ENCODE measurements around the gene BARHL2.

Gene BARHL2

GRCh38 chr1:90708826-90709225, 8.3 kb downstream of the BARHL2 start:
- DNase-seq = no peak

- no peak for DNase-seq
Observed at GRCh38 chr1:90708236-90708786, 8.8 kb downstream of the BARHL2 start.

GRCh38 chr1:90707363-90707710, 9.8 kb downstream of the BARHL2 start:
- no peak for DNase-seq

- no peak for DNase-seq
Observed at GRCh38 chr1:90706437-90707362, 10.4 kb downstream of the BARHL2 start.

GRCh38 chr1:90705956-90706355, 11.1 kb downstream of the BARHL2 start:
- DNase-seq = no peak

- no peak for DNase-seq
Observed at GRCh38 chr1:90704817-90705216, 12.3 kb downstream of the BARHL2 start.

GRCh38 chr1:90694846-90695245, 22.3 kb downstream of the BARHL2 start:
- DNase-seq = no peak

- DNase-seq = no peak
Observed at GRCh38 chr1:90687747-90688146, 29.4 kb downstream of the BARHL2 start.

GRCh38 chr1:90675161-90675847, 41.8 kb downstream of the BARHL2 start:
- no peak for DNase-seq

- DNase-seq = no peak
Observed at GRCh38 chr1:90671741-90672140, 45.4 kb downstream of the BARHL2 start.

- DNase-seq = no peak
Observed at GRCh38 chr1:90671251-90671650, 45.9 kb downstream of the BARHL2 start.

Measured in CD4-positive, alpha-beta T cell treated with Interleukin-4 for 4 hours (primary cell).